Posterior vena cava (tissue), 2 donors: ENCODE results near the gene LTBP3. TPM values are rescaled to one million over a fixed set of nuclear protein-coding genes. Genes with fewer than 3 reads are reported as not detected.
"Not testable (repeated sequence)": the region's sequence is repeated elsewhere in the genome, so short reads cannot be mapped to it uniquely, and the experiment has no call there.

Experiments used
- DNase-seq: peaks from one replicate; pipeline ENCODE4 v3.0.0-alpha.2; 2020; ENCODE audit warnings: low spot score
- intact Hi-C, 2 donors: fragments of 100-400 bp; cut with DNase I; formaldehyde crosslinking; loops; one replicate each; pipeline versions ENCODE4 v1.14.1 to v1.14.2; 2022 to 2023
- total RNA-seq, 2 donors: library from RNA; stranded (reverse); fragmentation: NEBNext Ultra II Directional; extraction: Animal tissue kit (Norgen Biotek cat#: 25700); gene quantifications; one replicate each; pipeline ENCODE4 v1.2.1, GENCODE V29; 2021
- donor health status: DM: yes; HTN: yes; CAD: no.
- donor health status: DM: yes; HTN: yes; CAD: no.

The LTBP3 gene
- total RNA-seq, 2 donors from 2014 or later = 127 to 196 TPM

DNA sequence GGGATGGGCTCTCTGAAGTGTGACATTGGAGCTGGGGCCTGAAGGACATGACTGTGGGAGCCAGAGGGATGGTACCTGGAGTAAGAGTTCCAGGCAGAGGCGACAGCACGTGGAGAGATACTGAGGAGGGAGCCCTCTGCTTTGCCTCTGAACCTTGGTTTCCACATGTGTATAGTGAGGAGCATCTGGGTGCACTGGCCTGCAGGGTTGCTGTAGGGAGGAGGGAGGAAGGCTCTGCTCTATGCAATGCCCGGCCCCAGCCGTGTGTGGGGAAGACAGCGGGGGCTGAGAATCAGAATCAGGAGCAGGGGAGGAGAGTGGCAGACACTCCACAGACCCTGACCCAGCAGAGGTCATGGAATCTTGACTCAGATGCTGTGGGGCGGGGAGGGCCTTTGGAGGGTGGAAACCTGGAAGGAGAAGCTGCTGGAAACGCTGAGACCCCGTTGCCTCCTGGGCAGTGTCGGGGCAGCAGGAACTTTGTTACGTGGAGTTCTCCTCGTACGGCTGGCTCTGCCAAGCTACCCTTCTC, 29.3 kb downstream of the LTBP3 start:
- intact Hi-C loops = no loop called here
- DNase-seq = peak; percentile 68

GRCh38 chr11:65526744-65527143, 31.4 kb downstream of the LTBP3 start:
- peak; percentile 69 for DNase-seq
- intact Hi-C loops = no loop called here

- intact Hi-C loops = no loop called here
- DNase-seq = peak; percentile 80
Observed at GRCh38 chr11:65525546-65526480, 32.3 kb downstream of the LTBP3 start.

DNA sequence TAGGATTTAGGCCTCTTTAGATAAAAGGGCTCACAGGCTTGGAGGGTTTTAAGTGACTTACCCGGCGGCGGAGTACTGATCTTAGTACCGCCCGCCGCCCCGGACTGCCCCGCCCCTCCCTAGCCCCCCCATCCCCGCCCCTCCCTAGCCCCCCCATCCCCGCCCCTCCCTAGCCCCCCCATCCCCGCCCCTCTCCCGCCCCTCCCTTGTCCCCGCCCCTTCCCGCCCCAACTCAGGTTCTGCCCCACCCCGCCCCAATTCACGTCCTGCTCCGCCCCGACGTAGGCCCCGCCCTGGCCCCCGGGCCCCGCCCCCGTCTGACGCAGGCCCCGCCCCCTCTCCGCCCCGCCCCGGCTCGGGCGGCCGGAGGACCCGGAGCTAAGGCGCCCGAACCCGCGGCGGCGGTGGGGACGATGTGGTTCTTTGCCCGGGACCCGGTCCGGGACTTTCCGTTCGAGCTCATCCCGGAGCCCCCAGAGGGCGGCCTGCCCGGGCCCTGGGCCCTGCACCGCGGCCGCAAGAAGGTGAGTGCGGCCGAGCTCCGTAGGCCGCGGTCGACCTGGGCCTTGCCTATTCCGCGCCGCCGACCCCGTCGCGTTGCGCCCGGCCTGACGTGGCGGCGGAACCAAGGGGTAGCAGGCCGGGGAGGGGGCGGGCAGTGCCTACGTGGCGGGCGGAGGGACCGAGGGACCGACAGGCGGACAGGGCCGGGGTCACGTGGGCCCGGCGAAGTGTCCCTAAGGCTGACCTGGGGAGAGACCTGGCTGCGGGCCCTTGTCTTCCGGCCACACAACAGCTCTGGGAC, 33.2 kb downstream of the LTBP3 start, which contains the start of gene SCYL1:
TSS of gene SCYL1 (plus strand) at position 343 of the 805 bp plus-strand sequence. CDS start at position 414, 71 bp downstream.
- DNase-seq = peak; percentile 95
- intact Hi-C loops = no loop called here

GRCh38 chr11:65524014-65524740, 34.0 kb downstream of the LTBP3 start:
- peak; percentile 86 for DNase-seq
- intact Hi-C loops = no loop called here

- intact Hi-C loops = not testable (repeated sequence)
- peak; percentile 64 for DNase-seq
Observed at GRCh38 chr11:65523631-65523968, 34.6 kb downstream of the LTBP3 start.

DNA sequence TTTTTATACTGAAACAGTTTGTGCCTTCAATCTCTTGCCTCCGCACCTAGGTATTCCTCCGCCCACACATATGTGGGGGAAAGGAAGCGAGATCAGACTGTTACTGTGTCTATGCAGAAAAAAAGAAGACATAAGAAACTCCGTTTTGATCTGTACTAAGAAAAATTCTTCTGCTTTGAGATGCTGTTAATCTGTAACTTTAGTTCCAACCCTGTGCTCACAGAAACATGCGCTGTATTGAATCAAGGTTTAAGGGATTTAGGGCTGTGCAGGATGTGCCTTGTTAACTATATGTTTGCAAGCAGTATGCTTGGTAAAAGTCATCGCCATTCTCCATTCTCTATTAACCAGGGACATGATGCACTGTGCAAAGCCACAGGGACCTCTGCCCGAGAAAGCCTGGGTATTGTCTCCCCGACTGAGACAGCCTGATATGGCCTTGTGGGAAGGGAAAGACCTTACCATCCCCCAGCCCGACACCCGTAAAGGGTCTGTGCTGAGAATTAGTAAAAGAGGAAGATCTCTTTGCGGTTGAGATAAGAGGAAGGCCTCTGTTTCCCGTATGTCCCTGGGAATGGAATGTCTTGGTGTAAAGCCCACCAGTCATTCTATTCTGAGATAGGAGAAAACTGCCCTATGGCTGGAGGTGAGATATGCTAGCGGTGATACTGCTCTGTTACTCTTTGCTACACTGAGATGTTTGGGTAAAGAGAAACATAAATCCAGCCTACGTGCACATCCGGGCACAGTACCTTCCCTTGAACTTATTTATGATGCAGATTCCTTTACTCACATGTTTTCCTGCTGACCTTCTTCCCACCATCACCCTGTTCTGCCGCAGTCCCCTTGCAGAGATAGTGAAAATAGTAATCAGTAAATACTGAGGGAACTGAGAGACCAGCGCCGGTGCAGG, 35.2 kb downstream of the LTBP3 start:
- DNase-seq = peak; percentile 50
- intact Hi-C loops = not testable (repeated sequence)

GRCh38 chr11:65521777-65522521, 36.2 kb downstream of the LTBP3 start:
- DNase-seq = peak; percentile 29

DNA sequence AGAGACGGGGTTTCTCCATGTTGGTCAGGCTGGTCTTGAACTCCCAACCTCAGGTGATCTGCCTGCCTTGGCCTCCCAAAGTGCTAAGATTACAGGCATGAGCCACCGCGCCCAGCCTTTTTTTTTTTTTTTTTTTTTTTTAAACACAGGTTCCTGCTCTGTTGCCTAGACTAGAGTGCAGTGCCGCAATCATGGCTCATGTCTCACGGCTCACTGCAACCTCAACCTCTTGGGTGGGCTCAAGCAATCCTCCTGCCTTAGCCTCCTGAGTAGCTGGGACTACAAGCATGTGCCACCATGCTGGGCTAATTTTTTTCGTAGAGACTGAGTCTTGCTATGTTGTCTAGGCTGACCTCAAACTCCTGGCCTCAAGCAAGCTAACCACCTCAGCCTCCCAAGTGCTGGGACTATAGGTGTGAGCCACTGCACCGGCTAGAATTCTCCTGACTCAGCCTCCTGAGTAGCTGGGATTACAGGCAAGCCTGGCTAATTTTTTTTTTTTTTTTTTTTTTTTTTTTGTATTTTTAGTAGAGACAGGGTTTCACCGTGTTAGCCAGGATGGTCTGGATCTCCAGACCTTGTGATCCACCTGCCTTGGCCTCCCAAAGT, 39.1 kb downstream of the LTBP3 start:
- intact Hi-C loops = not testable (repeated sequence)
- DNase-seq = peak; percentile 50

More at GRCh38 chr11:65521777-65522521, 36.2 kb downstream of the LTBP3 start:
- intact Hi-C loops = not testable (repeated sequence)

DNA sequence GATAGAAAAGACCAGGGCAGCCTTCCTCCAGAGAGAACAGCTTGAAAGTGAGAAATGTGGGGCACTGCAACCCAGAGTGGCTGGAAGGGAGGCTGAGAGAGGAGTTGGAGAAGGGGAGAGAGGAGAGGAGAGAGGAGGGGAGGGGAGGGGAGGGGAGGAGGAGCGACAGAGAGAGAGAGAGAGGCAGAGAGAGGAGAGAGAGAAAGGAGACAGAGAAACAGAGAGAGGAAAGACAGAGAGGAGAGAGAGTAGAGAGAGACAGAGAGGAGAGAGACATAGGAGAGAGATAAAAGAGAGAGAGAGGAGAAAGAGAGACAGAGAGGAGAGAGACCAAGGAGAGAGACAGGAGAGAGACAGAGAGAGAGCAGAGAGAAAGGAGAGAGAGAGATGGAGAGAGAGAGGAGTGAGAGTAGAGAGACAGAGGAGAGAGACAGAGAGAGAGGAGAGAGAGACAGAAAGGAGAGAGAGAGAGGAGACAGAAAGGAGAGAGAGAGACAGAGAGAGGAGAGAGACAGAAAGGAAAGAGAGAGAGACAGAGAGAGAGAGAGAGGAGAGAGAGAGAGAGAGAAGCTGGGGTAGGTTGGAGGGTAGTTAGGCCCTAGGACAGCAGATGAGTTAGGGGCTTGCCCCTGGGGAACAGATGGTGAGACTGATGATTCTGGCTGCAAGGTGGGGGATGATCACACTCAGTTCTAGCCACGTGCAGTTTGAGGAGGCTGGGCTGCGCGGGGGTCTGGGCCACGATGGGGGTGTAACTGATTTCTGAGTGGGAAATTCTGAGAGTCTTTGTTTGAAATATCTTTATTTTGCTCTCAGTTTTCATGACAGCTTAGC, 41.8 kb downstream of the LTBP3 start:
- intact Hi-C loops = no loop called here
- peak; percentile 22 for DNase-seq

DNA sequence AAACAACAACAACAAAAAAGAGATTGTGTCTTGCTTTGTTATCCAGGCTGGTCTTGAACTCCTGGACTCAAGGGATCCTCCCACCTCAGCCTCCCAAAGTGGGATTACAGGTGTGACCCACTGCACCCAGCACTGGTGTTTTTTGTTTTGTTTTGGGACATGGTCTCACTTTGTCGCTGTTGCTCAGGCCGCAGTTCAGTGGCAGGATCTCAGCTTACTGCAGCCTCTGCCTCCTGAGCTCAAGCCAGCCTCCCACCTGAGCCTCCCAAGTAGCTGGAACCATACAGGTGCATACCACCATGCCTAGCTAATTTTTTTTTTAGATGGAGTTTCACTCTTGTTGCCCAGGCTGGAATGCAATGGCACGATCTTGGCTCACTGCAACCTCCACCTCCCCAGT, 45.8 kb downstream of the LTBP3 start:
- peak; percentile 70 for DNase-seq
- intact Hi-C loops = not testable (repeated sequence)

DNA sequence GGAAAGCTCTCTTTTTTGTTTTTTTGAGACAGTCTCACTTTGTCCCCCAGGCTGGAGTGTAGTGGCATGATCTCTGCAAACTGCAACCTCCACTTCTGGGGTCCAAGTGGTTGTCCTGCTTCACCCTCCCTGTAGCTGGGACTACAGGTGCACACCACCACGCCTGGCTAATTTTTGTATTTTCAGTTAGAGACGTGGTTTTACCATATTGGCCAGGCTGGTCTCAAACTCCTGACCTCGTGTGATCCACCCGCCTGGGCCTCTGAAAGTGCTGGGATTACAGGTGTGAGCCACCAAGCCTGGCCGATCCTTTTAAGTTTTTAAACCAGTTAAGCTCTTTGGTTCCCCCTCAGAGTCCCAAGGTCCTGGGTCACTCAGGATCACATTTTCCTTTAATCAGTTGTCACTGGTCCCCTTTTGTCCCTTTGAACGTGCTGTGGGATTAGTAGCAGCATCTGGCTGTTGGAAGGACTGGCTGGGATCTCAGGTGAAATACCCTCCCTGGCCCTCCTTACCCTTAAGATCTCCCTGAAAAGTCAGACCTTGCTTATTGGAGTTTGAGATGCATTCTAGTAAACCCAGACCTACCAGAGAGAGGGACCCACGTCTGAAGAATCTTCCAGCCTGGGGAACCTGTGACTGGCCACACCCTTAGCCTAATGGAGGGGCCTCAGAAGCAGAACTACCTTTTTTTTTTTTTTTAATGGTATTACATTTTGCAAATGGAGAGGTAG, 51.2 kb downstream of the LTBP3 start:
- peak; percentile 88 for DNase-seq
- intact Hi-C loops = loop anchor here (5.0 kb wide), 2 partner anchors 35 to 80 kb away; no protein-coding TSS in a partner anchor

DNA sequence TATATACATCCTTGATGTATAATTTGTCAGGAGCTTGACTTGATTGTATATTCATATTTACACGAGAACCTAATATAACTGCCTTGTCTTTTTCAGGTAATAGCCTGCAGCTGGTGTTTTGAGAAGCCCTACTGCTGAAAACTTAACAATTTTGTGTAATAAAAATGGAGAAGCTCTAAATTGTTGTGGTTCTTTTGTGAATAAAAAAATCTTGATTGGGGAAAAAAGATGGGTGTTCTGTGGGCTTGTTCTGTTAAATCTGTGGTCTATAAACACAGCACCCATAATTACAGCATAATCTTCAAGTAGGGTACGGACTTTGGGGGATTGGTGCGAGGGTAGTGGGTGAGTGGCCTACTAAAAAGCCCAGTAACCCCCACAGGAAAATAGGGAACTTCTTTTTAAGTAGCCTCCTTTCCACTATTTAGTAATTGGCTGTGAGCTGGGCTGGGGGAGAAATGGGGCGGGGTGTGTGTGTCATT, 51.8 kb downstream of the LTBP3 start:
- intact Hi-C loops = loop anchor here (5.0 kb wide), 2 partner anchors 34 to 79 kb away; no protein-coding TSS in a partner anchor
- no peak for DNase-seq

GRCh38 chr11:65505466-65506289, 52.5 kb downstream of the LTBP3 start:
- DNase-seq = peak; percentile 78
- intact Hi-C loops = loop anchor here (5.0 kb wide), 2 partner anchors 33 to 78 kb away; no protein-coding TSS in a partner anchor
